PC-3 (cell line): ENCODE results near the gene PHLDA3. TPM values are rescaled to one million over a fixed set of nuclear protein-coding genes. Genes with fewer than 3 reads are reported as not detected.

ENCODE experiments used
- ATAC-seq: fragments of 200-7000 bp; cut with Tn5 transposase; 2 replicates; pipeline ENCODE4 v1.9.1; 2020; ENCODE audit warnings: mild to moderate bottlenecking, moderate library complexity
- BruUV-seq: library from RNA; stranded (reverse); fragments of 400-500 nt; replicated peaks from 2 replicates; lab custom pipeline; 2021; lab: Mats Ljungman, UMichigan
- CTCF ChIA-PET: fragments of 300-600 bp; sonication (Branson Sonifier 250); formaldehyde crosslinking; loops from one replicate; lab custom pipeline; 2022; ENCODE audit warnings: antibody characterized with exemption; lab: Charles Lee
- POLR2A ChIA-PET: fragments of 300-600 bp; sonication (Branson Sonifier 250); formaldehyde crosslinking; loops from one replicate; lab custom pipeline; 2022; ENCODE audit warnings: antibody characterized with exemption; ENCODE audit not compliant: unreplicated experiment; lab: Charles Lee
- DNase-seq: peaks from one replicate; pipeline ENCODE4 v3.0.0-alpha.2; 2015
- H2AFZ ChIP-seq: fragments of 300-600 bp; sonication (generic); 2 replicates; pipeline ENCODE4 v1.6.0; 2016; ENCODE audit warnings: antibody characterized with exemption, low read length
- H3F3A ChIP-seq: fragments of 300-600 bp; sonication (generic); one replicate; pipeline ENCODE4 v1.6.0; 2017; ENCODE audit warnings: antibody characterized with exemption, low read length, control low read depth, mild to moderate bottlenecking; ENCODE audit not compliant: unreplicated experiment
- H3K27ac ChIP-seq: fragments of 300-600 bp; sonication (generic); 2 replicates; pipeline ENCODE4 v1.5.1; 2016; ENCODE audit warnings: mild to moderate bottlenecking, low read length
- H3K27me3 ChIP-seq: fragments of 300-600 bp; sonication (generic); 2 replicates; pipeline ENCODE4 v1.6.1; 2016; ENCODE audit warnings: low read length, mixed read lengths
- H3K36me3 ChIP-seq: fragments of 300-600 bp; sonication (generic); 2 replicates; pipeline ENCODE4 v1.6.1; 2016; ENCODE audit warnings: low read depth, mixed run types, low read length, mixed read lengths
- H3K4me1 ChIP-seq: fragments of 300-600 bp; sonication (generic); 2 replicates; pipeline ENCODE4 v1.5.1; 2016; ENCODE audit warnings: low read length; ENCODE audit not compliant: insufficient read depth
- H3K4me2 ChIP-seq: fragments of 300-600 bp; sonication (generic); 2 replicates; pipeline ENCODE4 v1.6.0; 2016; ENCODE audit warnings: low read length
- H3K4me3 ChIP-seq: fragments of 300-600 bp; sonication (generic); 2 replicates; pipeline ENCODE4 v1.5.1; 2016; ENCODE audit warnings: mild to moderate bottlenecking, low read length, mixed read lengths
- H3K79me2 ChIP-seq: fragments of 300-600 bp; sonication (generic); 2 replicates; pipeline ENCODE4 v1.6.1; 2017; ENCODE audit warnings: low read length, mixed read lengths
- H3K9ac ChIP-seq: fragments of 300-600 bp; sonication (generic); 2 replicates; pipeline ENCODE4 v1.6.0; 2016; ENCODE audit warnings: mild to moderate bottlenecking, low read length
- H3K9me2 ChIP-seq: fragments of 300-600 bp; sonication (generic); replicated peaks from 2 replicates; pipeline ENCODE4 v1.6.1; 2016; ENCODE audit warnings: mixed run types, low read length, mixed read lengths
- H3K9me3 ChIP-seq: fragments of 300-600 bp; sonication (generic); 2 replicates; pipeline ENCODE4 v1.6.1; 2016; ENCODE audit warnings: low read length, mixed read lengths
- H4K20me1 ChIP-seq: fragments of 300-600 bp; sonication (generic); 2 replicates; pipeline ENCODE4 v1.6.1; 2016; ENCODE audit warnings: low read length, mixed read lengths
- EZH2 ChIP-seq: fragments of 300-600 bp; sonication (generic); IDR thresholded peaks from one replicate; pipeline ENCODE4 v1.6.1; 2017; ENCODE audit warnings: antibody characterized with exemption, mild to moderate bottlenecking, low read length; ENCODE audit not compliant: unreplicated experiment
- EZH2phosphoT487 ChIP-seq: fragments of 300-600 bp; sonication (generic); IDR thresholded peaks from 2 replicates; pipeline ENCODE4 v1.6.1; 2018; ENCODE audit warnings: mild to moderate bottlenecking, antibody characterized with exemption, low read length, borderline replicate concordance
- intact Hi-C: fragments of 100-400 bp; cut with micrococcal nuclease; formaldehyde crosslinking; loops from 2 replicates; pipeline ENCODE4 v1.9.0; 2023
- total RNA-seq: library from RNA; depleted of rRNA; stranded (reverse); fragments of >200 nt; gene quantifications from 2 replicates; pipeline ENCODE4 v1.2.3, GENCODE V29; 2014
- TF ChIP-seq, protein P1 (sequence below): fragments of 300-600 bp; sonication (generic); conservative IDR thresholded peaks from 2 replicates; pipeline ENCODE4 v1.5.1; 2017; ENCODE audit warnings: antibody characterized with exemption, low read depth, mild to moderate bottlenecking, low read length

The PHLDA3 gene
- total RNA-seq, 1 experiment from 2014 or later, result 216 TPM

DNA sequence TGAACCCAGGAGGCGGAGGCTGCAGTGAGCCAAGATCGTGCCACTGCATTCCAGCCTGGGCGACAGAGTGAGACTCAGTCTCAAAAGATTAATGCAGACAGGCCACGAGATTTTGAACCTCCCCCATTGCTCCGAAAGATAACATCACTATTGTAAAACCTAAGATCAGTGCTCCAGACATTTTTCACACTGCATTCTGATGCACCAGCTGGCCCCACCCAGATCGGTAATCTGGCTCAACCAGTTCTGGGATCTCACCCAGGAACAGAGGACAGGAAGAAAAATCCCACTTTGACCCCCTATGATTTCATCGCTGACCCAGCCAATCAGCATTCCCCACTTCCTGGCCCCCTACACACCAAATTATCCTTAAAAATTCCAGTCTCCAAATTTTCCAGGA lies 48.6 kb upstream of the PHLDA3 start:
- Histone ChIP-seq H3F3A (no peaks in the 10 kb centered on the region), H3K9me3 (no peaks in the 10 kb centered on the region), H3K9me2 (no peaks in the 10 kb centered on the region), H3K27ac (peak overlapping the region; percentile 58), H3K27me3 (no peaks in the 10 kb centered on the region), H3K4me1 (peaks cover 35% of the 10 kb centered on the region), H3K4me2 (peak overlapping the region; percentile 38), H2AFZ (peak overlapping the region; percentile 43; the same call in 1 of the 2 replicates), H3K9ac (no peak overlapping the region), H4K20me1 (no peaks in the 10 kb centered on the region), H3K79me2 (no peaks in the 10 kb centered on the region), H3K36me3 (no peaks in the 10 kb centered on the region; the same call in 1 of the 2 replicates), H3K4me3 (no peak overlapping the region)
- ChIA-PET POLR2A (no interaction called here), CTCF (no interaction called here)
- ATAC-seq, result peak; percentile 49
- no TSS peak for BruUV-seq
- TF ChIP-seq EZH2phosphoT487, result no peak
- intact Hi-C loops, result no loop called here
- DNase-seq, result peak; percentile 80

DNA sequence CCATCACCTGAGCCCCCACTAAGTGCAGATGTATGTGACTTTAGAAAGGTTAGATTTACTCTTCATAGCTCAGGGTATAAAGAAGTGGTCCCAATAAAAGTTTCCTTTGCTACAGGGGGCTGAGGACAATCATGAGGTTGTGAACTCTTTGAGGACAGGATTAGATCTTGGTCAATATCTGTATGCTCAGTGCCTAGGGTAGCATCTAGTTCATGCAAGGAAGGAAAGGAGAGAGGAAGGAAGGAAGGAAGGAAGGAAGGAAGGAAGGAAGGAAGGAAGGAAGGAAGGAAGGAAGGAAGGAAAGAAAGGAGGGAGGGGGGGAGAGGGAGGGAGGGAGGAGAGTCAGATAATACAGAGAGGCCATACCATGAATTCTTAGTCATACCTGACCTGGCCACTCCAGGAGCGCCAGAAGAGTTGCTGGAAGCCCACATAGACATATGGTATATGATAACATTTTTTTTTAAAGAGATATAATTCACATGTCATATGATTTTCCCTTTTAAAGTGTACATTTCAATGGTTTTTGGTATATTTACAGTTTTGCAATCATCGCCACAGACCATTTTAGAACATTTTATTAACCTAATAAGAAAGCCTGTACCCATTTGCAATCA lies 47.6 kb upstream of the PHLDA3 start:
- Histone ChIP-seq H3F3A (no peaks in the 10 kb centered on the region), H3K4me2 (no peak overlapping the region), H3K79me2 (no peaks in the 10 kb centered on the region), H4K20me1 (no peaks in the 10 kb centered on the region), H3K4me1 (peaks cover 46% of the 10 kb centered on the region), H3K36me3 (no peaks in the 10 kb centered on the region; the same call in 1 of the 2 replicates), H3K27me3 (no peaks in the 10 kb centered on the region), H3K9ac (no peak overlapping the region), H3K4me3 (no peak overlapping the region), H3K9me3 (no peaks in the 10 kb centered on the region), H3K9me2 (no peaks in the 10 kb centered on the region), H3K27ac (0 out of 2 replicates have a peak overlapping the region, but pooled peaks have one; percentile 58), H2AFZ (no peak overlapping the region)
- intact Hi-C loops, result no loop called here
- DNase-seq (no peak), ATAC-seq (no peak)
- BruUV-seq, result no TSS peak
- TF ChIP-seq EZH2 (no peak), EZH2phosphoT487 (no peak)
- TF ChIP-seq, protein P1, sequence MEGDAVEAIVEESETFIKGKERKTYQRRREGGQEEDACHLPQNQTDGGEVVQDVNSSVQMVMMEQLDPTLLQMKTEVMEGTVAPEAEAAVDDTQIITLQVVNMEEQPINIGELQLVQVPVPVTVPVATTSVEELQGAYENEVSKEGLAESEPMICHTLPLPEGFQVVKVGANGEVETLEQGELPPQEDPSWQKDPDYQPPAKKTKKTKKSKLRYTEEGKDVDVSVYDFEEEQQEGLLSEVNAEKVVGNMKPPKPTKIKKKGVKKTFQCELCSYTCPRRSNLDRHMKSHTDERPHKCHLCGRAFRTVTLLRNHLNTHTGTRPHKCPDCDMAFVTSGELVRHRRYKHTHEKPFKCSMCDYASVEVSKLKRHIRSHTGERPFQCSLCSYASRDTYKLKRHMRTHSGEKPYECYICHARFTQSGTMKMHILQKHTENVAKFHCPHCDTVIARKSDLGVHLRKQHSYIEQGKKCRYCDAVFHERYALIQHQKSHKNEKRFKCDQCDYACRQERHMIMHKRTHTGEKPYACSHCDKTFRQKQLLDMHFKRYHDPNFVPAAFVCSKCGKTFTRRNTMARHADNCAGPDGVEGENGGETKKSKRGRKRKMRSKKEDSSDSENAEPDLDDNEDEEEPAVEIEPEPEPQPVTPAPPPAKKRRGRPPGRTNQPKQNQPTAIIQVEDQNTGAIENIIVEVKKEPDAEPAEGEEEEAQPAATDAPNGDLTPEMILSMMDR, result no peak
- CTCF ChIA-PET, result interaction anchor here (0.6 to 1.0 kb wide), 2 partner anchors 13 to 35 kb away, joined by 4 to 5 read pairs; no protein-coding TSS in a partner anchor
- POLR2A ChIA-PET, result no interaction called here

DNA sequence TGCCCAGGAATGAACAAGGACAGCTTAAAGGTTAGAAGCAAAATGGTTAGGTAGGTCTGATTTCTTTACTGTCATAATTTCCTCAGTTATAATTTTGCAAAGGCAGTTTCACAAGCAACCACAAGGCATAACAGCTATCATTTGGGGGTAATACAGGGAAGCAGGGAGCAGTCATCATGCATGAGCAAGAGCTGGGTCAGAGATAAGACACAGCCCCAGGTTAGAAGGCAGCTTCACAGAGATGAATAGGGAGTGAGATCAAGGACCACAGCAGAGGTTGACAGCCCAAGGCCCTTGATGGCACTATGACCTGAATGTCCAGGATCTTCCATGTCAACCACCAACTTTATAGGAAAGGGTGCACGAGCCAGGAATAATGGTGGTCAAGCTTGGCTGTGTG lies 46.9 kb upstream of the PHLDA3 start:
- DNase-seq (no peak), ATAC-seq (no peak)
- no peaks in the 10 kb centered on the region for H3K9me2 ChIP-seq
- no peaks in the 10 kb centered on the region for H3F3A ChIP-seq
- TF ChIP-seq EZH2, result no peak
- TF ChIP-seq, protein P1, result no peak
- TF ChIP-seq EZH2phosphoT487, result no peak
- H3K4me1 ChIP-seq, result peaks cover 52% of the 10 kb centered on the region
- H4K20me1 ChIP-seq, result no peaks in the 10 kb centered on the region
- no peak overlapping the region for H3K4me2 ChIP-seq
- no peak overlapping the region for H3K27ac ChIP-seq
- H3K9ac ChIP-seq, result no peak overlapping the region
- no peaks in the 10 kb centered on the region for H3K9me3 ChIP-seq
- H3K36me3 ChIP-seq, result no peaks in the 10 kb centered on the region; the same call in 1 of the 2 replicates
- H2AFZ ChIP-seq, result no peak overlapping the region
- no TSS peak for BruUV-seq
- POLR2A ChIA-PET, result no interaction called here
- CTCF ChIA-PET, result interaction anchor here (1.0 kb wide), 1 partner anchor 34 kb away, joined by 4 read pairs; no protein-coding TSS in a partner anchor
- no peak overlapping the region for H3K4me3 ChIP-seq
- H3K79me2 ChIP-seq, result no peaks in the 10 kb centered on the region
- intact Hi-C loops, result no loop called here
- no peaks in the 10 kb centered on the region for H3K27me3 ChIP-seq
